ENCODE data around the gene DCAF8.

DNA sequence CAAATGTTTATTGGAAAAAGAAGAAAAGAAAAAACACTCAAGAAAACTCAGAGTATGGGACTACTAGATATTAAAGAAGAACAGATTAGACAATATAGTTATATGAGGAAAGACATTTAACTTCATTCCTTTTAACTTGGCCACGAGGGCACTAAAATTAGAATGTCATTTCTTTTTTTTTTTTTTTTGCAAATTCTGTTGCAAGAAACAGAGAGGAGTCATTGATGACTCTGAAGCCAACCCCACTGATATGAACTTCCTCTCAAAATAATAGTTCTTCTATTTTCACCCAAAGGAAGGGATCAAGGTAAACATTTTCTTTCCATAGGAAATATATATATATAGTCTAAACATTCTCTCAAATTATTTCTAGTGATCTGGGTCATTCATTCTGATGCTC lies 47.2 kb upstream of the DCAF8 start:
- TF ChIP-seq, protein P1, sequence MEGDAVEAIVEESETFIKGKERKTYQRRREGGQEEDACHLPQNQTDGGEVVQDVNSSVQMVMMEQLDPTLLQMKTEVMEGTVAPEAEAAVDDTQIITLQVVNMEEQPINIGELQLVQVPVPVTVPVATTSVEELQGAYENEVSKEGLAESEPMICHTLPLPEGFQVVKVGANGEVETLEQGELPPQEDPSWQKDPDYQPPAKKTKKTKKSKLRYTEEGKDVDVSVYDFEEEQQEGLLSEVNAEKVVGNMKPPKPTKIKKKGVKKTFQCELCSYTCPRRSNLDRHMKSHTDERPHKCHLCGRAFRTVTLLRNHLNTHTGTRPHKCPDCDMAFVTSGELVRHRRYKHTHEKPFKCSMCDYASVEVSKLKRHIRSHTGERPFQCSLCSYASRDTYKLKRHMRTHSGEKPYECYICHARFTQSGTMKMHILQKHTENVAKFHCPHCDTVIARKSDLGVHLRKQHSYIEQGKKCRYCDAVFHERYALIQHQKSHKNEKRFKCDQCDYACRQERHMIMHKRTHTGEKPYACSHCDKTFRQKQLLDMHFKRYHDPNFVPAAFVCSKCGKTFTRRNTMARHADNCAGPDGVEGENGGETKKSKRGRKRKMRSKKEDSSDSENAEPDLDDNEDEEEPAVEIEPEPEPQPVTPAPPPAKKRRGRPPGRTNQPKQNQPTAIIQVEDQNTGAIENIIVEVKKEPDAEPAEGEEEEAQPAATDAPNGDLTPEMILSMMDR (conservative IDR thresholded peaks at IDR 0.05), result no peak
- no peak for TF ChIP-seq EZH2 (IDR thresholded peaks at IDR 0.05; ENCODE audit: low read depth)

All from PC-9 (cell line).